HCT116 (cell line): Measurements from ENCODE around the gene SORCS2. TPM values are rescaled to one million over a fixed set of nuclear protein-coding genes. Genes with fewer than 3 reads are reported as not detected.

Experiments used
- ATAC-seq: fragments of 200-7000 bp; cut with Tn5 transposase; 2 replicates; pipeline ENCODE4 v1.9.1; 2020; ENCODE audit warnings: mild to moderate bottlenecking, moderate library complexity
- BruUV-seq: library from RNA; stranded (reverse); fragments of 400-500 nt; replicated peaks from 2 replicates; lab custom pipeline; 2021; lab: Mats Ljungman, UMichigan
- CTCF ChIA-PET: fragments of 300-600 bp; sonication (Branson Sonifier 250); formaldehyde crosslinking; loops from one replicate; lab custom pipeline; 2021; ENCODE audit warnings: antibody characterized with exemption; lab: Charles Lee
- POLR2A ChIA-PET: fragments of 300-600, 350-600 bp; sonication (Branson Sonifier 250); formaldehyde crosslinking; loops from one replicate; lab custom pipeline; 2021; ENCODE audit warnings: antibody characterized with exemption; lab: Charles Lee
- RAD21 ChIA-PET, 2 experiments: fragments of 300-600 bp; sonication (Branson Sonifier 250); formaldehyde crosslinking; loops; one replicate each; lab custom pipeline; 2023; ENCODE audit warnings: low total read pairs in 2 of 2; ENCODE audit not compliant: uncharacterized antibody in 2 of 2, unreplicated experiment in 2 of 2, low non-redundant PET in 1 of 2; lab: Charles Lee
- DNase-seq: peaks from one replicate; pipeline ENCODE4 v3.0.0-alpha.2; 2010; ENCODE audit warnings: low read depth, low spot score
- H2AFZ ChIP-seq: fragments of 200-600 bp; shearing (Covaris generic), sonication (generic); 2 replicates; pipeline ENCODE4 v1.6.1; 2017; ENCODE audit warnings: low read depth, mixed run types, mixed read lengths, antibody characterized with exemption, low read length; ENCODE audit not compliant: poor library complexity, severe bottlenecking
- H3K27ac ChIP-seq: 2 replicates; pipeline ENCODE4 v1.5.1; 2012; ENCODE audit warnings: low read depth, low read length
- H3K27me3 ChIP-seq: fragments of 200-600 bp; sonication (generic); 2 replicates; pipeline ENCODE4 v1.6.1; 2016; ENCODE audit warnings: mixed run types, low read length, mixed read lengths; ENCODE audit not compliant: insufficient read depth
- H3K36me3 ChIP-seq, 2 experiments: fragments of 200-500 bp in 1 of 2; fragments of 200-600 bp in 1 of 2; sonication (Bioruptor generic) in 1 of 2; sonication (generic) in 1 of 2; 2 replicates each; pipeline versions ENCODE4 v1.5.1 to v1.6.1; 2014 to 2016; ENCODE audit warnings: low read length in 2 of 2, inconsistent platforms in 1 of 2, mixed read lengths in 1 of 2, mixed run types in 1 of 2; ENCODE audit not compliant: insufficient read depth in 2 of 2, control insufficient read depth in 1 of 2
- H3K4me1 ChIP-seq, 2 experiments: fragments of 200-600 bp in 1 of 2; sonication (generic) in 1 of 2; 2 replicates each; pipeline versions ENCODE4 v1.5.1 to v1.6.1; 2012 to 2017; ENCODE audit warnings: low read length in 2 of 2, inconsistent platforms in 1 of 2, mild to moderate bottlenecking in 1 of 2, mixed read lengths in 1 of 2, mixed run types in 1 of 2, moderate library complexity in 1 of 2; ENCODE audit not compliant: insufficient read depth in 2 of 2, control insufficient read depth in 1 of 2
- H3K4me2 ChIP-seq: fragments of 200-600 bp; sonication (generic); 2 replicates; pipeline ENCODE4 v1.6.1; 2017; ENCODE audit warnings: mixed run types, low read length, mixed read lengths
- H3K4me3 ChIP-seq, 2 experiments: fragments of 200-600 bp in 1 of 2; sonication (generic) in 1 of 2; replicated peaks in 1 of 2; 2 replicates each; pipeline ENCODE4 v1.5.1; 2011 to 2016; ENCODE audit warnings: low read length in 2 of 2, control low read depth in 1 of 2, low read depth in 1 of 2, mild to moderate bottlenecking in 1 of 2, mixed read lengths in 1 of 2, mixed run types in 1 of 2
- H3K79me2 ChIP-seq: fragments of 200-600 bp; sonication (generic); 2 replicates; pipeline ENCODE4 v1.6.1; 2017; ENCODE audit warnings: mild to moderate bottlenecking, mixed run types, low read length, moderate library complexity, mixed read lengths; ENCODE audit not compliant: insufficient read depth
- H3K9ac ChIP-seq: fragments of 200-600 bp; sonication (generic); 2 replicates; pipeline ENCODE4 v1.6.1; 2016; ENCODE audit warnings: low read length, mixed read lengths
- H3K9me2 ChIP-seq: fragments of 200-600 bp; sonication (generic), shearing (Covaris generic); 2 replicates; pipeline ENCODE4 v1.6.1; 2017; ENCODE audit warnings: mixed run types, mild to moderate bottlenecking, moderate library complexity; ENCODE audit not compliant: insufficient read depth
- H3K9me3 ChIP-seq, 2 experiments: fragments of 200-500 bp in 1 of 2; fragments of 200-600 bp in 1 of 2; sonication (Bioruptor generic) in 1 of 2; sonication (generic) in 1 of 2; 2 replicates each; pipeline ENCODE4 v1.6.1; 2014 to 2017; ENCODE audit warnings: low read length in 2 of 2, mixed read lengths in 2 of 2, inconsistent platforms in 1 of 2, low read depth in 1 of 2, mild to moderate bottlenecking in 1 of 2, mixed run types in 1 of 2, moderate library complexity in 1 of 2; ENCODE audit not compliant: control insufficient read depth in 1 of 2, insufficient read depth in 1 of 2
- H4K20me1 ChIP-seq: fragments of 200-600 bp; sonication (generic), shearing (Covaris generic); 2 replicates; pipeline ENCODE4 v1.6.1; 2017; ENCODE audit warnings: mixed run types, mild to moderate bottlenecking, moderate library complexity; ENCODE audit not compliant: insufficient read depth
- ATF3 ChIP-seq: IDR thresholded peaks from 2 replicates; pipeline ENCODE4 v1.6.1; 2012
- CBX3 ChIP-seq: IDR thresholded peaks from 2 replicates; pipeline ENCODE4 v1.6.1; 2012; ENCODE audit warnings: low read depth
- CEBPB ChIP-seq: IDR thresholded peaks from 2 replicates; pipeline ENCODE4 v1.6.1; 2012; ENCODE audit warnings: low read depth
- EGR1 ChIP-seq: IDR thresholded peaks from 2 replicates; pipeline ENCODE4 v1.6.1; 2012; ENCODE audit warnings: low read depth
- EZH2 ChIP-seq: fragments of 200-600 bp; sonication (generic); IDR thresholded peaks from 2 replicates; pipeline ENCODE4 v1.6.1; 2017; ENCODE audit warnings: antibody characterized with exemption, mixed run types
- EZH2phosphoT487 ChIP-seq: fragments of 200-600 bp; IDR thresholded peaks from 2 replicates; pipeline ENCODE4 v1.6.1; 2018; ENCODE audit warnings: antibody characterized with exemption, borderline replicate concordance
- FOSL1 ChIP-seq: IDR thresholded peaks from 2 replicates; pipeline ENCODE4 v1.6.1; 2012; ENCODE audit warnings: low read depth
- JUND ChIP-seq: IDR thresholded peaks from 2 replicates; pipeline ENCODE4 v1.6.1; 2012
- POLR2AphosphoS5 ChIP-seq: IDR thresholded peaks from 2 replicates; pipeline ENCODE4 v1.6.1; 2011; ENCODE audit warnings: mild to moderate bottlenecking, low read depth, low read length, moderate library complexity
- REST ChIP-seq: IDR thresholded peaks from 2 replicates; pipeline ENCODE4 v1.6.1; 2012; ENCODE audit warnings: low read depth
- SIN3A ChIP-seq: IDR thresholded peaks from 2 replicates; pipeline ENCODE4 v1.6.1; 2012; ENCODE audit warnings: low read depth
- SRF ChIP-seq: IDR thresholded peaks from 2 replicates; pipeline ENCODE4 v1.6.1; 2012; ENCODE audit warnings: low read depth
- ZBTB33 ChIP-seq: IDR thresholded peaks from 2 replicates; pipeline ENCODE4 v1.6.1; 2011; ENCODE audit warnings: mild to moderate bottlenecking, low read length, moderate library complexity; ENCODE audit not compliant: insufficient replicate concordance; ENCODE audit errors: extremely low read depth
- ZFX ChIP-seq: fragments of 450-650 bp; IDR thresholded peaks from 2 replicates; pipeline ENCODE4 v1.6.1; 2017
- intact Hi-C: fragments of 100-400 bp; cut with micrococcal nuclease; formaldehyde crosslinking; loops from 2 replicates; pipeline ENCODE4 v1.10.0; 2022
- total RNA-seq: library from RNA; stranded (reverse); gene quantifications from one replicate; pipeline ENCODE4 v1.2.1, GENCODE V29; 2021; ENCODE audit not compliant: unreplicated experiment

The SORCS2 gene
- total RNA-seq, 1 experiment from 2014 or later = 0.37 TPM

GRCh38 chr4:7499661-7500060 is 307.3 kb downstream of the SORCS2 start:
- Histone ChIP-seq H3K4me2 (no peak overlapping the region), H3K79me2 (no peaks in the 10 kb centered on the region), H2AFZ (no peak overlapping the region), H3K27ac (no peak overlapping the region), H3K4me1 (no peaks in the 10 kb centered on the region), H3K36me3 (no peaks in the 10 kb centered on the region), H3K9me3 (no peaks in the 10 kb centered on the region), H3K9me2 (no peaks in the 10 kb centered on the region), H4K20me1 (no peaks in the 10 kb centered on the region), H3K4me3 (no peak overlapping the region), H3K9ac (no peak overlapping the region), H3K27me3 (0 out of 2 replicates have a peak, but pooled peaks cover 4% of the 10 kb centered on the region)
- ATAC-seq (no peak), DNase-seq (no peak)
- POLR2A ChIA-PET = no interaction called here
- intact Hi-C loops = no loop called here
- RAD21 ChIA-PET = no interaction called here
- BruUV-seq = no TSS peak
- TF ChIP-seq EZH2 (no peak), CBX3 (no peak), CEBPB (no peak), EGR1 (no peak), ZFX (no peak), SRF (no peak), EZH2phosphoT487 (no peak), JUND (no peak), ZBTB33 (no peak), REST (no peak), FOSL1 (no peak), SIN3A (no peak), ATF3 (no peak), POLR2AphosphoS5 (no peak)
- CTCF ChIA-PET = no interaction called here
